ENCODE data around the gene CGRRF1. TPM values are rescaled to one million over a fixed set of nuclear protein-coding genes. Genes with fewer than 3 reads are reported as not detected.

CGRRF1 gene
- polyA plus RNA-seq, 1 of the 3 experiments (the other 2 are of a cell fraction), result 6.4 TPM

GRCh38 chr14:54565785-54566409 is 56.2 kb downstream of the CGRRF1 start (continued):
- TF ChIP-seq REST (IDR thresholded peaks at IDR 0.05; ENCODE audit: low read depth, low read length) (peak; percentile 73; the same call in 1 of the 2 replicates), NRF1 (IDR thresholded peaks at IDR 0.05; ENCODE audit: low read depth, low read length) (no peak), IRF3 (IDR thresholded peaks at IDR 0.05; ENCODE audit: low read depth, low read length) (no peak), JUND (IDR thresholded peaks at IDR 0.05) (peak; percentile 61), RFX5 (IDR thresholded peaks at IDR 0.05; ENCODE audit: low read length) (no peak), ELF1 (IDR thresholded peaks at IDR 0.05) (no peak; the same call in 1 of the 2 replicates), FOXJ3 (CRISPR knock-in tag; IDR thresholded peaks at IDR 0.05) (no peak), MEF2A (IDR thresholded peaks at IDR 0.05; ENCODE audit: borderline replicate concordance, low read depth) (peak; percentile 51; the same call in 1 of the 2 replicates)

DNA sequence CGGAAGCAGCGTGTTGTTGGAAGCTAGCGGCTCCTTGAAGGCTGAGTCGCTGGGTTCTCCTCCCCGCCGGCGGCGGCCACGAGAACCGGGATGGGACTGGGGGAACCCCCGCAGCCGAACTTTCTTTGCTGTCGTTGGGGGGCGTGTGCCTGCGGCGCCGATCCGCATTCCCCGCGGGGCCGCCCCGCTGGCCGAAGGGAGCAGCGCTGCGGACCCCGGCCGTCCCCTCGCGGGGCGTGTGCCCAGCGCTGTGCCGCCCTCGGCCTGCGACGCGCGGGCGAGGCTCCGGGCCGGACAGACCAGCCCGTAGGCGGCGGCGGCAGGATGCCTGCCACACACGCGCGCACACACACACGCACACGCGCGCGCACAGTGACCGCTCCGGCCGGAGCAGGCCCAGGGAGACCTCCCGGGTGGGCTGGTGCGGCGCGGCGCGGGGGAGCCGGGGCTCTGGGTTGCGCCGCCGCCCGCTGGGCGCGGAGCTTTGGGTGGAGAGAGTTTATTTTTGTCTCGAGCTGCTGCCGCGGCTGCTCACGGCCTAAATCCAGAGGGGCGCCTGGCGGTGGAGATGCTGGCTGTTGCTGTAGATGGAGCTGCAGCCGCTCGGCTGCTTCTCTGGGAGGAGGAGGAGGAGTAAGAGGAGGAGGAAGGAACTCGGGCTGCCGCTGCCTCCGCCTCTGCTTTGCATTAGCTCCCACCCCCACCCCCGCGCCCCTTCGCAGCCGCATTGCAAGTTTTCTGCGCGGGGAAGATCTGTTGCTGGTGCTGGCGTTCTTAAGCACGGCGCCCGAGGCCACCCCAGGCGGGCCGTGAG is 56.9 kb downstream of the CGRRF1 start, which contains the start of gene SAMD4A:
TSS of gene SAMD4A (plus strand) at position 719 of the 814 bp plus-strand sequence. CDS start 789 bp downstream, outside the sequence.
- CTCF ChIA-PET, result interaction anchor here (0.8 to 7.3 kb wide), 21 partner anchors 34 to 500 kb away, joined by 3 to 171 read pairs (median 5); partner anchors contain the start of genes SOCS4 and WDHD1
- peaks cover 66% of the 10 kb centered on the region for H3K79me2 ChIP-seq (ENCODE audit: insufficient read depth)
- peak within 1 kb of the TSS; percentile 70 to 73 for H3K4me3 ChIP-seq (ENCODE audit: low read depth in 2 of 2, low read length in 1 of 2)
- H3K36me3 ChIP-seq (replicated peaks in 1 of 2; ENCODE audit: control insufficient read depth in 1 of 2, insufficient read depth in 2 of 2, low read length in 1 of 2), result peaks cover 9 to 10% of the 10 kb centered on the region in 2 experiments
- H2AFZ ChIP-seq (ENCODE audit: low read depth), result no peak within 1 kb of the TSS
- peak within 1 kb of the TSS; percentile 95 for H3K9ac ChIP-seq
- TF ChIP-seq TCF12 (IDR thresholded peaks at IDR 0.05) (peak; percentile 23; the same call in 1 of the 2 replicates), SIN3A (IDR thresholded peaks at IDR 0.05; ENCODE audit: borderline replicate concordance, low read depth, low read length) (peak; percentile 80; the same call in 1 of the 2 replicates), GATA2 (CRISPR knock-in tag; IDR thresholded peaks at IDR 0.05) (no peak), EZH2phosphoT487 (IDR thresholded peaks at IDR 0.05; ENCODE audit: borderline replicate concordance, low read depth) (no peak), RFX5 (IDR thresholded peaks at IDR 0.05; ENCODE audit: low read length) (no peak), NRF1 (IDR thresholded peaks at IDR 0.05; ENCODE audit: low read depth, low read length) (peak; percentile 20; the same call in 1 of the 2 replicates), CTCF (IDR thresholded peaks at IDR 0.05) (peak; percentile 42), TAF1 (IDR thresholded peaks at IDR 0.05; ENCODE audit: borderline replicate concordance, low read depth, low read length) (peak; percentile 34), YY1 (IDR thresholded peaks at IDR 0.05; ENCODE audit: low read depth) (no peak), RAD21 (IDR thresholded peaks at IDR 0.05; ENCODE audit: low read length) (peak; percentile 24; the same call in 1 of the 2 replicates), FOSL2 (IDR thresholded peaks at IDR 0.05; ENCODE audit: borderline replicate concordance, low read depth) (no peak)
- peak within 1 kb of the TSS; percentile 82 to 93 for H3K27ac ChIP-seq (ENCODE audit: low read depth in 2 of 2, low read length in 1 of 2)
- no peaks in the 10 kb centered on the region for H3K9me2 ChIP-seq
- 2% methylated on average over 10 of the region's 91 CpGs for WGBS (ENCODE audit: low lambda C conversion rate)
- no peaks in the 10 kb centered on the region for H3K9me3 ChIP-seq
- peaks cover 51% of the 10 kb centered on the region for H3F3A ChIP-seq (replicated peaks; ENCODE audit: insufficient read depth)
- peaks cover 21% of the 10 kb centered on the region for H4K20me1 ChIP-seq (ENCODE audit: insufficient read depth)
- H3K4me1 ChIP-seq (ENCODE audit: control insufficient read depth in 1 of 2, insufficient read depth in 2 of 2, low read depth in 1 of 2, low read length in 1 of 2), result peaks cover 22 to 28% of the 10 kb centered on the region in 2 experiments
- no peaks in the 10 kb centered on the region for H3K27me3 ChIP-seq (ENCODE audit: insufficient read depth)
- POLR2A ChIA-PET, result interaction anchor here (0.6 to 3.5 kb wide), 9 partner anchors 118 to 485 kb away, joined by 3 to 18 read pairs (median 4); partner anchors contain the start of genes MAPK1IP1L, SOCS4 and WDHD1
- DNase-seq, result peak; percentile 77
- H3K4me2 ChIP-seq, result peak within 1 kb of the TSS; percentile 79
